PFSK-1 (cell line): ENCODE results near the gene GAS1.

Source experiments
- FOXP2 ChIP-seq: optimal IDR thresholded peaks from 2 replicates; pipeline ENCODE3; 2011; ENCODE audit warnings: borderline replicate concordance, control low read depth, inconsistent platforms; ENCODE audit not compliant: insufficient read depth; ENCODE audit errors: extremely low read length, extremely low read depth
- POLR2AphosphoS5 ChIP-seq: IDR thresholded peaks from 2 replicates; pipeline ENCODE4 v1.6.1; 2012; ENCODE audit warnings: low read depth, mild to moderate bottlenecking, control low read depth, low read length, moderate library complexity
- REST ChIP-seq, 2 experiments: IDR thresholded peaks; 2 replicates each; pipeline versions ENCODE4 v1.6.1 to v1.8.0; 2011 to 2012; ENCODE audit warnings: low read depth in 2 of 2, low read length in 2 of 2, control low read depth in 1 of 2, inconsistent platforms in 1 of 2, mild to moderate bottlenecking in 1 of 2, moderate library complexity in 1 of 2; ENCODE audit not compliant: insufficient read depth in 1 of 2
- SIN3A ChIP-seq: IDR thresholded peaks from 2 replicates; pipeline ENCODE4 v1.6.1; 2012; ENCODE audit warnings: mild to moderate bottlenecking, low read length, moderate library complexity, borderline replicate concordance; ENCODE audit not compliant: insufficient read depth
- TAF1 ChIP-seq: IDR thresholded peaks from 2 replicates; pipeline ENCODE4 v1.6.1; 2012; ENCODE audit warnings: low read length, control low read depth, borderline replicate concordance; ENCODE audit not compliant: insufficient read depth

GAS1 gene

GRCh38 chr9:86987900-86988299 is 40.6 kb upstream of the GAS1 start:
- TF ChIP-seq SIN3A: no peak
- TF ChIP-seq TAF1: no peak
- TF ChIP-seq FOXP2: no peak
- no peak for TF ChIP-seq REST (IDR thresholded peaks at IDR 0.05; ENCODE audit: insufficient read depth in 1 of 2, low read depth in 2 of 2, low read length in 2 of 2)
- no peak for TF ChIP-seq POLR2AphosphoS5

- TF ChIP-seq TAF1: no peak
- no peak for TF ChIP-seq POLR2AphosphoS5
- TF ChIP-seq FOXP2: no peak
- no peak for TF ChIP-seq SIN3A
- no peak for TF ChIP-seq REST (IDR thresholded peaks at IDR 0.05; ENCODE audit: insufficient read depth in 1 of 2, low read depth in 2 of 2, low read length in 2 of 2)
Observed at GRCh38 chr9:86985132-86985647, 37.9 kb upstream of the GAS1 start.

DNA sequence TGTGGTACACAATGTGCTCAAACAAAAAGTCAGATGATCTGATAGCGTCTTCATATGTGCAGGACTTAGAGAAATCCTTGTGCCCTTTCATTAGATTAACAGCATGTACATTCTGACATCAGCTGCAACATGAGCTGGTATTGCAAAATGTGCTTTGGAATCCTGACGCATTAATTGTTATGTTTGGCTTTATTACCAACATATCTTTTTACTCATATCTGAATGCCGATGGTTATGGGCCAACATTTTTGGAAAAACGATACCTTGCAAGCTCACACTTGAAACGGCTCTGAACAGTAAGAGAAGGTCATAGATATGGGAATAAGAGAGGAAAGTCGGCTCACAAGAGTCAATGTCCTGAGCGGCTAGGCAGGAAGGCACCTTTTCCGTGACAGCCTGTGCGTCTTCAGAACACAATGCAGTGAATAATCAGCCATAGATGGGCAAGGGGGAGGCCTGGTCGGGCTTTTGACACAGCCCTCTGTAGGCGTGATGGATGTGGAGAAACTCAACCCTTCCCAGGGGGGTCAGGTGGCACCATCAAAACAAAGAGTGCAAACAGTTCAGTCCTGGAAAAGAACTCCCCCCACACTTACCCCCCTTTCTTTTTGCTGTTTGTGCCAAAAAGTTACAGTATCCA is 36.4 kb upstream of the GAS1 start:
- TF ChIP-seq REST (IDR thresholded peaks at IDR 0.05; ENCODE audit: insufficient read depth in 1 of 2, low read depth in 2 of 2, low read length in 2 of 2) (no peak), TAF1 (no peak), FOXP2 (no peak), POLR2AphosphoS5 (no peak), SIN3A (no peak)

DNA sequence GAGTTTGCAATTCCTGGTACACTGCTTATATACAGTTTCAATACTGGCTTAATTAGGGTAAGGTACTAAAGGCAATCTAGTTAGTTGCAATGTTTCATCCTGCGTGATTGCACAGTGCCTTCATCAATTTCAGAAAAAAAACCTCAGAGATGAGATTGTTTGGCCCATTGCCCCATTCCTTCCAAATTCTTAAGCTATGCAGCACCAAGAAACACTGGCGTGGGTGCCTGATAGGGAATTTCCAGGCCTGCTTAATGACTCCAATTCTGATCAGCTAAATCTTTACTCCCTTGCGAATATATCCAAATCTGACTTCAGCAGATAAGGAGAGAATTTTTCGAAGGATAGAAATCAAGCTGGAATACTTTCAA is 35.9 kb upstream of the GAS1 start:
- no peak for TF ChIP-seq FOXP2
- no peak for TF ChIP-seq POLR2AphosphoS5
- no peak for TF ChIP-seq REST (IDR thresholded peaks at IDR 0.05; ENCODE audit: insufficient read depth in 1 of 2, low read depth in 2 of 2, low read length in 2 of 2)
- TF ChIP-seq SIN3A: no peak
- no peak for TF ChIP-seq TAF1

- TF ChIP-seq TAF1 (no peak), SIN3A (no peak), FOXP2 (no peak), POLR2AphosphoS5 (no peak), REST (IDR thresholded peaks at IDR 0.05; ENCODE audit: insufficient read depth in 1 of 2, low read depth in 2 of 2, low read length in 2 of 2) (no peak)
Observed at GRCh38 chr9:86980802-86981201, 33.5 kb upstream of the GAS1 start.
